HG03439 (cell line): ENCODE results near the gene ARHGAP24.
"Not testable (repeated sequence)": the region's sequence is repeated elsewhere in the genome, so short reads cannot be mapped to it uniquely, and the experiment has no call there.

Experiments used
- ATAC-seq: cut with Tn5 transposase; IDR thresholded peaks from one replicate; pipeline ENCODE4 v1.9.1; 2021; ENCODE audit warnings: mild to moderate bottlenecking, moderate library complexity; ENCODE audit not compliant: unreplicated experiment

ARHGAP24 gene

DNA sequence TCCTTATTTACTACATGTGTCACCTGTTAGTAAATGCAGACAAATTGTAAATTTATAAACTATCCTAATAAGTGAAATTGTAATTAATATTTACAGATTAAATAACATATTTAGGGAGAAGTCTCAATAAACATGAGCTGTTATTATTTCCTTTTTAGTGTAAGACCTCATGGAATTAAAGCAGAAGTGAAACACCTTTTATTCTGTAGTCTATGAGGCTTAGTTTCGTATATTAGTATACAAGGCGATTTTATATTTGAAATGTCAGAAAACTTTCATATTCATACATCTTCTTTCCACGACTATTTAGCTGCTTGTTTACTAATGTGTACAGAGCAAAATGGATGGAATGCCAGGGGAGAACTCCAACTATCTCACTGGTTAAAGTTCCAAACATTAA is 414.4 kb downstream of the ARHGAP24 start:
- no peak for ATAC-seq

GRCh38 chr4:85895755-85896154 is 420.8 kb downstream of the ARHGAP24 start:
- no peak for ATAC-seq

- no peak for ATAC-seq
Observed at GRCh38 chr4:85898231-85898630, 423.3 kb downstream of the ARHGAP24 start.

DNA sequence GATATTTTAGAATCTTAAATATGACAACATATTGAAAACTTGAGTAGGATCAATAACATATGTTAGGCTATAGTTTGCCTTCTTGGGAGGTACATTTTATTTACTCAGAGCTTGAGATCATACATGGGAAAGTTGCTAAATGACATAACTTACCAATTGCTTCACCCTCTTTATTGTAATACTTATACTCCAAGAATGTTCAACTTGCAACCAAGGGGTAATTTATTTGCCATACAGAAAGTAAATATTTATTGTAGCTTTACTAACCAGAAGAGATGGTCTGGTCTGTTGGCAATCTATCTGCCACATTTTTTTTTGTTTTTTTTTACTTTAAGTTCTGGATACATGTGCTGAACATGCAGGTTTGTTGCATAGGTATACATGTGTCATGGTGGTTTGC is 426.6 kb downstream of the ARHGAP24 start:
- no peak for ATAC-seq

DNA sequence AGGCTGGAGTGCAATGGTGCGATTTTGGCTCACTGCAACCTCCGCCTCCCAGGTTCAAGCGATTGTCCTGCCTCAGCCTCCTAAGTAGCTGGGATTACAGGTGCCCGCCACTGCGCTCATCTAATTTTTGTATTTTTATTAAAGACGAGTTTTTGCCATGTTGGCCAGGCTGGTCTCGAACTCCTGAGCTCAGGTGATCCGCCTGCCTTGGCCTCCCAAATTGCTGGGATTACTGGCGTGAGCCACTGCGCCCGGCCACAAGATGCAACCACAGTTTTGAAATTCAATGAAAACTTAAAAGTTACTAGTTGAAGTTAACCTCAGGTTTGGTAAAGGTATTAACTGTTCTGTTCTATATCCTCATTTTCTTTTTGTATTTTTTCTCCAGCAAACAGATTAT is 427.7 kb downstream of the ARHGAP24 start:
- ATAC-seq: not testable (repeated sequence)

- ATAC-seq: no peak
Observed at GRCh38 chr4:85905761-85906160, 430.8 kb downstream of the ARHGAP24 start.

GRCh38 chr4:85907001-85907400 is 432.1 kb downstream of the ARHGAP24 start:
- ATAC-seq: no peak

- ATAC-seq: no peak
Observed at GRCh38 chr4:85909851-85910250, 434.9 kb downstream of the ARHGAP24 start.

DNA sequence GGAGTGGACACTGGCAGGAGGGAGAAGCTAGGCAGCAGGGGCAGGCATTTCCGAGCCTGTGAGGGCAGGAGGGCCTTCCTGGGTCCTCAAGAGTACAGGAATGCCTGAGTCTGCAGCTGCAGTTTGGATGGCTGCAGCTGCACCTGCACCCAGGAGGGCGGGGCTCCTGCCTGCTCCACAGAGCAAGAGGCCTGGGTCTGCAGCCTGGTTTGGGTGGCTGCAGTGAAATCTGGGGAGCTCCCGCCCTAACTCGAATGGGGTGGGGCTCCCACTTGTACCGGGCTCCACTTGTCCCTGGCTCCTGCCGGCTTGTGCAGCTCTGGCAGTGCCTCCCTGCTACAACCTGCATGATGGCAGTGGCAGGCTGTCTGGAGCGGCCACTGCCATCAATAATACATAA is 436.0 kb downstream of the ARHGAP24 start:
- no peak for ATAC-seq

GRCh38 chr4:85913931-85914694 is 439.2 kb downstream of the ARHGAP24 start:
- no peak for ATAC-seq

DNA sequence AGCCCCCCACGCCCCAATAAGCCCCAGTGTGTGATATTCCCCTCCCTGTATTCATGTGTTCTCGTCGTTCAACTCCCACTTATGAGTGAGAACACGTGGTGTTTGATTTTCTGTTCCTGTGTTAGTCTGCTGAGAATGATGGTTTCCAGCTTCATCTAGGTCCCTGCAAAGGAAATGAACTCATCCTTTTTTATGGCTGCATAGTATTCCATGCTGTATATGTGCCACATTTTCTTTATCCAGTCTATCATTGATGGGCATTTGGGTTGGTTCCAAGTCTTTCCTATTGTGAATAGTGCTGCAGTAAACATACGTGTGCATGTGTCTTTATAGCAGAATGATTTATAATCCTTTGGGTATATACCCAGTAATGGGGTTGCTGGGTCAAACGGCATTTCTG is 440.6 kb downstream of the ARHGAP24 start:
- ATAC-seq: not testable (repeated sequence)

DNA sequence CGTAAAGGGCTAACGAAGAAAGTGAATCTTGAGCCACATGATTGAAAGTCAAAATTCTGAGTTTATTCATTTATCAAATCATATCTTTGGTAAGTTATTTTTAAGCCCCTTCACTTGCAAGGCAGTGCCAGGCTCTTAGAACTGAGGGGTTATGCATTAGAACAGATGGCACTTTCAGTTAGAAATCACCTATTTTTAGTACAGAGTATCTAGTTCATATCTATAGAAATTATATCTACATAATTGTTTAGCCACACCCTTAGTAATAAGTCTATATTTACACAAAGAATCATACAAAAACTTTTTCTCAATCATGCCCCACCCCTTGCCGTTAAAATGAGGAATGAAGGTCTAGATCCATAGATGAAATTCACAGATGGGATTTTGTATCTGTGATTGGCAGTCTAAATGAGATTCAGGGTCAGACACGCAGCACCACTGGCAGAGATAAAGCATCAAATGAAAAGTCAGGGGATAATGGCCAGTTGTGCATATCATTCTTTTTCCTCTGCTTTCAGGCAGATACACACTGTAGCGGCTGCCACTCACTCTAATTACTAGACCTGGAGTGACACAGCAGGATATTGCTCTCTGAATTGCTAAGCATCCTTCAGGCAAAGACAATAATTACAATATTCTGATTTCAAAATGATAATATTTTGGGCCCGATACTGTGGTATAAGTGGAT is 444.4 kb downstream of the ARHGAP24 start:
- no peak for ATAC-seq

DNA sequence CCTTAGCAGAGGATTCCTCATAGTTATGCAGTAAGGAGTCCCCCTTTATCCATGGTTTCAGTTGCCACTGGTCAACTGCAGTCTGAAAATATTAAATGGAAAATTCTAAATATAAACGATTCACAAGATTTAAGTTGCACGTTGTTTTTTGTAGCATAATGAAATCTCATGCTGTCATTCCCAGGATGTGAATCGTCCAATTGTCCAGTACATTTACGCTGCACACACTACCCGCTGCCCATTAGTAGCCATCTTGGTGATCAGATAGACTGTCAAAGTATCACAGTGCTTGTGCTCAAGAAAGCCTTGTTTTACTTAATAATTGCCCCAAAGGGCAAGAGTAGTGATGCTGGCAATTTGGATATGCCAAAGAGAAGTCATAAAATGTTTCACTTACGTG is 450.1 kb downstream of the ARHGAP24 start:
- no peak for ATAC-seq

DNA sequence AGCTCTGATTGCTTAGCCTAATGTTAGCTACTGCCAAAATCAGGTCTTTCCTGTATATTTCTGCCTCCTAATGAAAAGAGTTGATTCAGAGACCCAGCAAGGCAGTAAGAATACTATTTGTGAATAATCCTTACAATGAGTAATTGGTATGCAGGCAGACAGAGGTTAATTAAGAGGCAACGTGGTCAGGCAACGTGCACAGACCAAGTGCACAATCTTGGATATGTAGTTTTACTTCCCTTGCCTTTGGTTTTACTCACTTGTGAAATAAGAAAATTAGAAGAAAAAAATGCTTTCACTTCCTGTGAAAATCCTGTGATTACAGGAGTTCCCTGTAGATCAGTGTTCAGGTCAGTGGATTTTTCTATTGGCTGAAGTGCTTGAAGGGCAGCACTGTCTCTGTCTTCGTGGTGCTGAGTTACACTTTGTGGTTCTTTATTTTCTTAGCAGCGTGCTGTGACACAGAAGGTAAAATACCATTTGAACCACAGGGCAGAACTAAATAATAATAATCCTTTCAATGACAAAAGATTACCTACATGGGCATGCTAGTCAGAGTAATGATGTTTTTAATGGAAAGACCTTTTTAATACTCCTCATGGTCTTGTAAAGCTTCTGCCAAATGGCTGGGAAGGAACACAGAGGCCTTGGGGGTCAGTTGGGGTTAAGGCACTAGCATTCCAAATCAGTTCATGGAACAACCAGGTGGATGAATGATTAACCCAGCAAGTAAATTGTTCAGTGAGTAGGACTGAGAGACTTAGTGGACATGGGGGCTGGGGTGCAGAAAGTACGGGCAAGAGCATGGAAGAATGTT is 454.0 kb downstream of the ARHGAP24 start:
- ATAC-seq: no peak

- no peak for ATAC-seq
Observed at GRCh38 chr4:85929961-85930665, 455.2 kb downstream of the ARHGAP24 start.

DNA sequence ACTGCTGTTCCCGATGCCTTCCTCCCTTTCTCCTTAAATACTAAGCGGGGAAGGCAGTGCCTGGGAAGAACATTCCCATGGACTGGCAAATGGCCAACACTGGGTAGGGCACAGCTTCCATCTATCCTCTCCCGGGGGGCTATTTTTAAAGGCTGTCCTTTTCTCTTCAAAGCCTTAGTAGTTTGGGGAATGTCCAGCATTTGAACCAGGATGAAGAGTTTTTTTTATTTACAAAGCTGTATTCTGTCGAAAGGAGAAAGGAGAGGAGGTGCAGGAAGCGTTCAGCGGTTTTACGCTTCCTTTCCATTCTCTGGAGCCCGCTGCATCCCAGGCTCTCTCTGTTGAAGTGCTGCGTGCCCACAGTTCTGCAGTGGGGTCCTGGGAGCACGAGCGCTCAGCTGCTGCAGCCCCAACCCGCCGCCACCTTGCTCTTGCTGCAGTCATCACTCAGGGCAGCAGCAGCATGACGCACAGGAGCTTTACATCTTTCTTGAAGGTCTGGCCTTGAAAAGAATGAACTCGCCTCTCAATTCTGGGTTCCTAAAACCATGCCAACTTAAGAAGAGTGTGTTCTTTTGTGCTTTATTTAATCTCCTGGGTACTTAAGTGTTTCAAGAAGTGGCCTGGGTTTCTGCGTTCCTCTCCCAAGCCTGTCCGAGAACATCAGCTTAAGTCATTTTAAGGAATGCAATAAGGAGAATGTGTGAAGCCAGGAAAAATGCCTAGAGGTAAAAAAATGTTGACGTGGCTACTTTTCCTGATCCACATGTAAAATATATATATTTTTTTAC is 457.7 kb downstream of the ARHGAP24 start:
- no peak for ATAC-seq

GRCh38 chr4:85933291-85933640 is 458.3 kb downstream of the ARHGAP24 start:
- no peak for ATAC-seq

- no peak for ATAC-seq
Observed at GRCh38 chr4:85937507-85937906, 462.6 kb downstream of the ARHGAP24 start.

GRCh38 chr4:85938062-85938461 is 463.1 kb downstream of the ARHGAP24 start:
- no peak for ATAC-seq

DNA sequence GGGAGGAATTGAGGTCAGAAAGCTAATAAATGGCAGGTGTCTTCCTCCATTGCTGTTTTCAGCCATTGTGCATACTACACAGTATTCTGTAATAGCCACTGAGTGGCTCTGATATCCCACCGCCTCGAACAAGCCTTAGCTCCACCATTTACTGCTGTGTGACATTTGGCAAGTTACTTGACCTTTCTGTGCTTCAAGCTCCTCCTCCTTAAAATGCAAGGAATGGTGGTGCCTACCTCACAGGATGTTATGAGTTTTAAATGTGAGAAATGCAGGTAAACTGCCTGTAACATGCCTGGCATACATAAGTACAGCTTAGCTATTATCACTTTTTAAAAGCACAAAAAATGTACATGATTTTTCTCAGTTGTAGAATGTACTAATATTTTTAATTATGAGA is 464.0 kb downstream of the ARHGAP24 start:
- no peak for ATAC-seq
